SK-N-SH treated with all-trans-retinoic acid at 6 μM for 48 hours (cell line): ENCODE measurements around the gene CPAMD8.
"Not testable (repeated sequence)": the region's sequence is repeated elsewhere in the genome, so short reads cannot be mapped to it uniquely, and the experiment has no call there.

Source experiments
- ATAC-seq: fragments of 200-7000 bp; cut with Tn5 transposase; 3 replicates; pipeline ENCODE4 v1.9.1; 2020; ENCODE audit warnings: mild to moderate bottlenecking, moderate library complexity
- ARNTL ChIP-seq: fragments of 450-650 bp; formaldehyde crosslinking; IDR thresholded peaks from 2 replicates; pipeline ENCODE4 v1.5.0; 2020; ENCODE audit warnings: low read depth, mild to moderate bottlenecking, moderate library complexity, borderline replicate concordance
- BACH2 ChIP-seq: fragments of 250-450 bp; sonication (Bioruptor Pico); IDR thresholded peaks from 2 replicates; pipeline ENCODE4 v1.9.0; 2021; ENCODE audit warnings: mild to moderate bottlenecking, borderline replicate concordance
- CREB5 ChIP-seq: fragments of 250-450 bp; sonication (Bioruptor Pico); IDR thresholded peaks from 2 replicates; pipeline ENCODE4 v1.5.1; 2020; ENCODE audit warnings: low read depth, mild to moderate bottlenecking, moderate library complexity
- CSDC2 ChIP-seq: fragments of 250-450 bp; sonication (Bioruptor Pico); IDR thresholded peaks from 2 replicates; pipeline ENCODE4 v1.5.0; 2020; ENCODE audit warnings: mild to moderate bottlenecking, moderate library complexity
- CSRNP3 ChIP-seq: fragments of 250-450 bp; sonication (Bioruptor Pico); IDR thresholded peaks from 2 replicates; pipeline ENCODE4 v1.5.1; 2021; ENCODE audit warnings: mild to moderate bottlenecking, moderate library complexity
- ESRRG ChIP-seq: fragments of 250-450 bp; sonication (Bioruptor Pico); IDR thresholded peaks from 2 replicates; pipeline ENCODE4 v1.6.1; 2021; ENCODE audit warnings: mild to moderate bottlenecking
- GLIS3 ChIP-seq: fragments of 250-450 bp; sonication (Bioruptor Pico); IDR thresholded peaks from 2 replicates; pipeline ENCODE4 v1.5.0; 2020; ENCODE audit warnings: mild to moderate bottlenecking, moderate library complexity
- ISL1 ChIP-seq: fragments of 250-450 bp; sonication (Bioruptor Pico); IDR thresholded peaks from 2 replicates; pipeline ENCODE4 v2.1.2; 2022; ENCODE audit warnings: mild to moderate bottlenecking, moderate library complexity
- OSR1 ChIP-seq: fragments of 250-450 bp; sonication (Bioruptor Pico); IDR thresholded peaks from 2 replicates; pipeline ENCODE4 v1.8.0; 2022; ENCODE audit warnings: moderate library complexity, mild to moderate bottlenecking, inconsistent platforms
- PATZ1 ChIP-seq: fragments of 250-450 bp; sonication (Bioruptor Pico); IDR thresholded peaks from 2 replicates; pipeline ENCODE4 v1.8.0; 2020; ENCODE audit warnings: mild to moderate bottlenecking, moderate library complexity, borderline replicate concordance
- PPARA ChIP-seq: fragments of 250-450 bp; sonication (Bioruptor Pico); IDR thresholded peaks from 2 replicates; pipeline ENCODE4 v1.5.0; 2020; ENCODE audit warnings: mild to moderate bottlenecking, borderline replicate concordance
- RARB ChIP-seq: fragments of 250-450 bp; sonication (Bioruptor Pico); IDR thresholded peaks from 2 replicates; pipeline ENCODE4 v1.8.0; 2021; ENCODE audit warnings: mild to moderate bottlenecking, moderate library complexity
- SNAI2 ChIP-seq: fragments of 250-450 bp; sonication (Bioruptor Pico); IDR thresholded peaks from 2 replicates; pipeline ENCODE4 v1.5.0; 2020; ENCODE audit warnings: mild to moderate bottlenecking, moderate library complexity
- TCF4 ChIP-seq: fragments of 250-450 bp; sonication (Bioruptor Pico); IDR thresholded peaks from 2 replicates; pipeline ENCODE4 v1.8.0; 2021; ENCODE audit warnings: mild to moderate bottlenecking, moderate library complexity, borderline replicate concordance
- TOX ChIP-seq: fragments of 250-450 bp; sonication (Bioruptor Pico); IDR thresholded peaks from 2 replicates; pipeline ENCODE4 v1.8.0; 2021; ENCODE audit warnings: mild to moderate bottlenecking, moderate library complexity, borderline replicate concordance
- TSHZ2 ChIP-seq: fragments of 250-450 bp; sonication (Bioruptor Pico); IDR thresholded peaks from 2 replicates; pipeline ENCODE4 v1.5.0; 2020; ENCODE audit warnings: mild to moderate bottlenecking, moderate library complexity
- ZC3H10 ChIP-seq: fragments of 250-450 bp; sonication (Bioruptor Pico); IDR thresholded peaks from 2 replicates; pipeline ENCODE4 v1.5.1; 2021; ENCODE audit warnings: mild to moderate bottlenecking, moderate library complexity
- ZFP3 ChIP-seq: fragments of 250-450 bp; sonication (Bioruptor Pico); IDR thresholded peaks from 2 replicates; pipeline ENCODE4 v1.5.0; 2020; ENCODE audit warnings: mild to moderate bottlenecking, moderate library complexity
- ZFP30 ChIP-seq: fragments of 450-650 bp; formaldehyde crosslinking; IDR thresholded peaks from 2 replicates; pipeline ENCODE4 v1.5.0; 2022; ENCODE audit warnings: mild to moderate bottlenecking, moderate library complexity
- ZNF565 ChIP-seq: fragments of 450-650 bp; formaldehyde crosslinking; conservative IDR thresholded peaks from 2 replicates; pipeline ENCODE4 v1.5.0; 2020; ENCODE audit warnings: low read depth, mild to moderate bottlenecking, moderate library complexity
- ZNF8 ChIP-seq: fragments of 450-650 bp; formaldehyde crosslinking; IDR thresholded peaks from 2 replicates; pipeline ENCODE4 v1.5.0; 2020; ENCODE audit warnings: mild to moderate bottlenecking, moderate library complexity

The CPAMD8 gene

GRCh38 chr19:16988661-16989060 lies 37.9 kb downstream of the CPAMD8 start:
- no peak for ATAC-seq
- TF ChIP-seq ZNF8 (CRISPR knock-in tag) (no peak), ZNF565 (CRISPR knock-in tag) (no peak), ZC3H10 (no peak), CSRNP3 (no peak), CSDC2 (CRISPR knock-in tag) (no peak), PPARA (CRISPR knock-in tag) (no peak), SNAI2 (no peak), PATZ1 (no peak), GLIS3 (CRISPR knock-in tag) (no peak), ARNTL (CRISPR knock-in tag) (no peak), ZFP30 (CRISPR knock-in tag) (no peak), RARB (CRISPR knock-in tag) (no peak), ZFP3 (CRISPR knock-in tag) (no peak), ESRRG (CRISPR knock-in tag) (no peak), OSR1 (CRISPR knock-in tag) (no peak), ISL1 (CRISPR knock-in tag) (no peak), CREB5 (CRISPR knock-in tag) (no peak)
- TF ChIP-seq, all 23 proteins: peak for 0

- ATAC-seq: no peak
- no peak for TF ChIP-seq BACH2
- TF ChIP-seq CSDC2 (CRISPR knock-in tag): no peak
- no peak for TF ChIP-seq TOX
- no peak for TF ChIP-seq PATZ1
- TF ChIP-seq ZFP30 (CRISPR knock-in tag): no peak
- no peak for TF ChIP-seq ISL1 (CRISPR knock-in tag)
- TF ChIP-seq SNAI2: no peak
Measured at GRCh38 chr19:16985403-16985802, 41.2 kb downstream of the CPAMD8 start.

- ATAC-seq: not testable (repeated sequence)
Measured at GRCh38 chr19:16982586-16982985, 44.0 kb downstream of the CPAMD8 start.

- no peak for ATAC-seq
- TF ChIP-seq ZNF8 (CRISPR knock-in tag): no peak
- TF ChIP-seq GLIS3 (CRISPR knock-in tag): no peak
- no peak for TF ChIP-seq TSHZ2
- TF ChIP-seq SNAI2: no peak
- no peak for TF ChIP-seq PATZ1
- TF ChIP-seq TOX: no peak
- no peak for TF ChIP-seq ISL1 (CRISPR knock-in tag)
- TF ChIP-seq CSRNP3: no peak
- no peak for TF ChIP-seq RARB (CRISPR knock-in tag)
- no peak for TF ChIP-seq BACH2
- no peak for TF ChIP-seq ARNTL (CRISPR knock-in tag)
- no peak for TF ChIP-seq TCF4 (CRISPR knock-in tag)
- no peak for TF ChIP-seq ZC3H10
- TF ChIP-seq ZFP30 (CRISPR knock-in tag): no peak
Measured at GRCh38 chr19:16978839-16979802, 47.5 kb downstream of the CPAMD8 start.
